CD4-positive, alpha-beta T cell treated with Interleukin-15 for 1 hour (primary cell): ENCODE results near the gene WDFY2.
"Not testable (repeated sequence)": the region's sequence is repeated elsewhere in the genome, so short reads cannot be mapped to it uniquely, and the experiment has no call there.

ENCODE experiments used
- DNase-seq: peaks from one replicate; pipeline ENCODE4 v3.0.0-alpha.2; 2020

WDFY2 gene

DNA sequence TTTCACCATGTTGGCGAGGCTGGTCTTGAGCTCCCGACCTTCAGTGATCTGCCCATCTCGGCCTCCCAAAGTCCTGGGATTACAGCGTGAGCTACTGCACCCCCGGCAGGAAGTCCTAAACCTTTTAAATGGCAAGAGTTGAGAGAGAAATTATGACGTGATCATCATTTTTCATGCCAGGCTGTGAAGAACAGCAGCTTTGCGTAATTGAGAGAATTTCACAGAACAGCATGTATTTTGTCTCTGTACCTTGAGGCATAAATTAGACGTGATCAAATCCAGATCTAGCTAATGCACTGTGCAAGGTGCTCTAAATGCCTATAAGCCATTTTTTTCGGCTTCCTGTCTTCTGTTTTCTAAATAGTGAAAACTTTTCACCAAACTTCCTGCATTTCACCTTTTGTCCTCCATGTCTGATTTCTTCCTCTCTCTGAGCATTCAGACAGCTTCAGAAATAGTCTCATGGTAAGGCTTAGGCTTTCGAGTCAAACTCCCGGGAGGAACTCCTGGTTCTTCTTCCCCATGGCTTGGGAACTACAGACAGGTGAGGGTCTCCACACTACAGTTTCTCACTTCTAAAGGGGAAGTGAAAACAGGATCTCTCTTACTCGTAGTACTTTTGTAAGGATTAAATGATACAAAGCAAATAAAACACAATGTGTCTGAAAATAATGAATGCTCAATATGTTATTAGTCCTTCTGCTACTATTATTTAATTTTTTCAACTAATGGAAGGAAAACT, 51.0 kb downstream of the WDFY2 start:
- no peak for DNase-seq

DNA sequence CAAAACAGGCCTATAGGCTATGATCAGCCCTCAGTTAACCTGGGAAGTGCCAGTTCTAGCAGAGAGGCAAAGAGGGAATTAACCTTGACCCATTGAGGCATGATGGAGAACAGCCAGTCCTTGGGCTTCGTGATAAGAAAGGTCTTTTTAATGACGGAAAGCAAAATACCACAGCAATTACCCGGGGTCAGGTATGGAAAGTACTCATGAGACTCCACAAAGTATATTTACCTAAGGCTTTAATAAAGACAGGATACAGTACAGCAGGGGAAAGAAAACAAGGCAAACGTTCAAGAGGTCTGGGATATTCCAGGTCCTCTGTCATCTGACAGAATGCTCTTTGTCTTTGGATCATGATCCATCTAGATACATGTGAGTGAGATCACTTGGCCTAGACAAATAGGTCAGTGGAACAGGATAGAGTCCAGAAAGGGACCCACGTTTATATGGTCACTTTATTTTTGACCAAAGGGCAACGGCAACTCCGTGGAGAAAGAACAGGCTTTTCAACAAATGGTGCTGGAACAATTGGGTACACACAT, 52.2 kb downstream of the WDFY2 start:
- DNase-seq = no peak

GRCh38 chr13:51637852-51638215, 53.6 kb downstream of the WDFY2 start:
- no peak for DNase-seq

GRCh38 chr13:51638216-51638871, 54.1 kb downstream of the WDFY2 start:
- DNase-seq = no peak

- no peak for DNase-seq
Measured at GRCh38 chr13:51639171-51639570, 54.9 kb downstream of the WDFY2 start.

DNA sequence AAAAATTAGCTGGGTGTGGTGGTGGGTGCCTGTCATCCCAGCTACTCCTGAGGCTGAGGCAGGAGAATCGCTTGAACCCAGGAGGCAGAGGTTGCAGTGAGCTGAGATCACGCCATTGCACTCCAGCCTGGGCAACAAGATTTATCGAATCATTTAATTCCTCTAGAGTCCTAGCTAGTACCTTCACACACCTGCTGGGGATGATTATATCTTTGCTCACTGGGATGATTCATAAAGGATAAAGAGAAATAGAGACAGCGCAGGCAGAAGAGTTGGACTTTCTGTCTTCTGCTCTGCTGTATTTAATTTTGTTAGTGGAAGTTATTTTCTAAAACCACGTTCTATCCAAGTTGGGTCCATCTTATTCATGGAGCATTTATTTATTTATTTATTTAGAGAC, 56.4 kb downstream of the WDFY2 start:
- not testable (repeated sequence) for DNase-seq

- DNase-seq = no peak
Measured at GRCh38 chr13:51643105-51643881, 59.0 kb downstream of the WDFY2 start.

DNA sequence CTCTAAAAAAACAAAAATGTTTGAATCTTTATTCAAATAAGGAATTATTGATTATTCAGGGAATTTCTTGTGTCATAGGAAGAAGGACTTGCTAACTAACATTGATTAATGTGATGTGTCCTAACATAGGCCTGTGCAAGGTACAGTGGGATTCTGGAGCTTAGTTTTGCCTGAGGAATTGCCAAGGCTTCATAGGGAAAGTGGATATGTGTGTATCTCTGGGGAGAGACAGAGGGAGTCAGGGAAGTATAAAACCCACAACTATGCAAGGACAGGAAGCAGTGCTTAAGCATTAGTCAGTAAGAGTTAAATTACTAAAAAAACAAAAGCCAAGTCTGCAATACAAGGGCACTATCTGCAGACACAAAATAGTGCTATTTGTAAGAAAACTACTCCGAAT, 59.6 kb downstream of the WDFY2 start:
- no peak for DNase-seq

- DNase-seq = peak; percentile 27
Measured at GRCh38 chr13:51644654-51645053, 60.4 kb downstream of the WDFY2 start.

DNA sequence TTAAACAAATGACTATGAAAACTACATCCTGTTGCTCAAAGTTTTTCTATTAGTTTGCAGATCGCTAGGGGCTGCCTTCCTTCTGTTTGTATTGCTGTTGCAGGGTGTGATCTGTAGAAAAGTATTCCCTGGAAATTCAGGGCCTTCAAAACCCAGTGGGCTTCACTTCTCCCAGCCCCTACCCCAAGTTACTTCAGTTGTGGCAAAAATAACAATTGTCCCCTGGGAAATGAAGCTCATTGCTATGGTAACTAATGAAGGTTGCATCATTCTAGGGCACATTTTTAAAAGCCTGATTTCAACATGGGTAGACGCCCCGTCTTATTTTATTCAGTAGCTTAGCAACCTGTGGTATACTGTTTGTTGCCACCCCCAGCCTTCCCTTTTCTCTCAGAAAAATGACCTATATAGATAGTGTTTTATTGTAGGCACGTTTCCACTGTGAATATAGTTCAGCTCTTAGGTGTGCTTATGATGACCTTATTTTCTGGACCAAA, 60.9 kb downstream of the WDFY2 start:
- DNase-seq = peak; percentile 63

- peak; percentile 32 for DNase-seq
Measured at GRCh38 chr13:51645761-51646670, 61.8 kb downstream of the WDFY2 start.

- no peak for DNase-seq
Measured at GRCh38 chr13:51647067-51647466, 62.8 kb downstream of the WDFY2 start.

GRCh38 chr13:51652193-51652592, 67.9 kb downstream of the WDFY2 start:
- DNase-seq = not testable (repeated sequence)

- no peak for DNase-seq
Measured at GRCh38 chr13:51659276-51660127, 75.2 kb downstream of the WDFY2 start.

- DNase-seq = no peak
Measured at GRCh38 chr13:51660813-51661212, 76.6 kb downstream of the WDFY2 start.

DNA sequence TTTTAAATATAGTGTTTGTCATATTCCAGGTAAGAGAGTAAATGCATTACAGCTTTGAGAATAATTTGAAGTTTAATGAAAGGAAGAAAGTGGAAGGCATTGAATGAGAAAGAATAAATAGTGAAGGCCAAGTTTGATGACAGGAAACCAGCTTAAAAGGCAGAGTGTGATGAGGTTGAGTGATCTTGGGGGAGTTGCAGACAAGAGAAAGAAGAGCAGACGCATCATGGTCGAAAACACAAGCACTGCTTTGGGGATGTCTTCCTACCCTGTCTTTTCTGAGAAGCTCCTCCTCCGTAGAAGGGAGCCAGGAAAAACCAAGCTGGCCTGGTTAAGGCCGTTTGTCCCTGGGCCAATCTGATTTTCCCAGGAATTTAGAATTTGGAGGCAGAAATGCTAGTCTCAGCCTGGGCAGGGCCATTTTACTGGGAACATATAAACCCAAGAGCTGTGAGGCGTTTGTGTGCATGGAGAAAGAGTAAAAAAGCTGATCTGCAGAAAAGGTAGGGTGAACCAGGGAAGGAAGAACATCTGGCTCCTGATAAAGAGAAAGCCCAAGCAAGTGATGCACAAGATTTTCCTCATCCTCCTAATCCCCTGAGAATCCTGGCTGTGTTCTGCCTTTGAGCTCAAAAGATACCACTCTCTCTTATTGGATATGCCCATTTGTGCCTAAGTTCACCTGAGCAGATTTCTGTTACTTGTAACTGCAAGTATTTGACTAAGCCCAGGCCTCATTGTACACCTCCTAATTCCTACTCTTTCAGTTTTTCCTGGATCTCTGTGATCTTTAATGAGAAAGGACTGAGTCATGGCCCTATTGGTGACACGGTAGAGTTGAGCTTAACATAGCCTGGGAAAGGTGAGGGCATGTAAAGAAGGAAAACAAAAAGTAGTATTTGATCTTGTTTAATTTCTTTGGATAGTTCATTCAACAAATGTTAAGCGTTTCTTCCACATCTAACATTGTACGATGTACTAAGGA, 80.0 kb downstream of the WDFY2 start:
- no peak for DNase-seq

- DNase-seq = no peak
Measured at GRCh38 chr13:51665456-51665855, 81.2 kb downstream of the WDFY2 start.

- DNase-seq = no peak
Measured at GRCh38 chr13:51666374-51666773, 82.1 kb downstream of the WDFY2 start.

- DNase-seq = no peak
Measured at GRCh38 chr13:51666839-51667238, 82.6 kb downstream of the WDFY2 start.

GRCh38 chr13:51668580-51669195, 84.4 kb downstream of the WDFY2 start:
- no peak for DNase-seq
